B cell (primary cell): ENCODE data around the gene OR2T34.
"Not testable (repeated sequence)": the region's sequence is repeated elsewhere in the genome, so short reads cannot be mapped to it uniquely, and the experiment has no call there.

Experiments
- EZH2 ChIP-seq: IDR thresholded peaks from 2 replicates; pipeline ENCODE4 v1.6.1; 2012; ENCODE audit warnings: borderline replicate concordance, low read depth, mild to moderate bottlenecking, moderate library complexity, low read length; ENCODE audit not compliant: insufficient read depth, poor library complexity, severe bottlenecking
- TF ChIP-seq, protein P1 (sequence below): fragments of 200-600 bp; IDR thresholded peaks from one replicate; pipeline ENCODE4 v1.8.0; 2022; ENCODE audit warnings: antibody characterized with exemption, mild to moderate bottlenecking

DNA sequence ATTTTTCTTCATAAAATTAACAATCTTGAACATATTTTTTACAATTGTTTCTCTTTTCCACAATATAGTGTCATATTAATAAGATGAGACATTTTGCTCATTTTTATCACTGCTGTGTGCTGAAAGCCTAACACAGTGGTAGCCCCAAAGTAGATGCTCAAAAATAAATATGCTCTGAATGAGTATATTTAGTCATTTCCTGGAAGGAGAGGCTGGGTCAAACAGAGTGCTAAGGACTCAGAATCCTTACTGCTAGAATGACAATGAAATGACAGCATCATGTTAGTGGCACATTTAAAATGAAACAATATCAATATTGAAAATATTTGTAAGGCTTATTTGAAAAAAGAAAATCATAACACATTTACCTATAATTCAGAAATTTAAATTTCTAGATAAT is 37.1 kb downstream of the OR2T34 start:
- TF ChIP-seq EZH2, result not testable (repeated sequence)
- TF ChIP-seq, protein P1, sequence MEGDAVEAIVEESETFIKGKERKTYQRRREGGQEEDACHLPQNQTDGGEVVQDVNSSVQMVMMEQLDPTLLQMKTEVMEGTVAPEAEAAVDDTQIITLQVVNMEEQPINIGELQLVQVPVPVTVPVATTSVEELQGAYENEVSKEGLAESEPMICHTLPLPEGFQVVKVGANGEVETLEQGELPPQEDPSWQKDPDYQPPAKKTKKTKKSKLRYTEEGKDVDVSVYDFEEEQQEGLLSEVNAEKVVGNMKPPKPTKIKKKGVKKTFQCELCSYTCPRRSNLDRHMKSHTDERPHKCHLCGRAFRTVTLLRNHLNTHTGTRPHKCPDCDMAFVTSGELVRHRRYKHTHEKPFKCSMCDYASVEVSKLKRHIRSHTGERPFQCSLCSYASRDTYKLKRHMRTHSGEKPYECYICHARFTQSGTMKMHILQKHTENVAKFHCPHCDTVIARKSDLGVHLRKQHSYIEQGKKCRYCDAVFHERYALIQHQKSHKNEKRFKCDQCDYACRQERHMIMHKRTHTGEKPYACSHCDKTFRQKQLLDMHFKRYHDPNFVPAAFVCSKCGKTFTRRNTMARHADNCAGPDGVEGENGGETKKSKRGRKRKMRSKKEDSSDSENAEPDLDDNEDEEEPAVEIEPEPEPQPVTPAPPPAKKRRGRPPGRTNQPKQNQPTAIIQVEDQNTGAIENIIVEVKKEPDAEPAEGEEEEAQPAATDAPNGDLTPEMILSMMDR, result not testable (repeated sequence)
